Large intestine (tissue), 3 donors: ENCODE measurements around the gene FOXK1. TPM values are rescaled to one million over a fixed set of nuclear protein-coding genes. Genes with fewer than 3 reads are reported as not detected.

ENCODE experiments used
- DNase-seq, 2 donors: peaks; one replicate each; pipeline versions ENCODE4 v3.0.0 to v3.0.0-alpha.2; 2013
- H3K27ac ChIP-seq: one replicate; pipeline ENCODE4 v1.5.1; 2013; ENCODE audit warnings: low read length
- H3K27me3 ChIP-seq: 2 replicates; pipeline ENCODE4 v1.6.1; 2013; ENCODE audit warnings: low read length; ENCODE audit not compliant: control insufficient read depth, insufficient read depth
- H3K36me3 ChIP-seq: 2 replicates; pipeline ENCODE4 v1.6.1; 2013; ENCODE audit warnings: low read length; ENCODE audit not compliant: control insufficient read depth, insufficient read depth
- H3K4me1 ChIP-seq: one replicate; pipeline ENCODE4 v1.6.1; 2013; ENCODE audit warnings: low read length; ENCODE audit not compliant: control insufficient read depth, insufficient read depth
- H3K4me3 ChIP-seq: one replicate; pipeline ENCODE4 v1.5.1; 2013; ENCODE audit warnings: low read length
- H3K9me3 ChIP-seq: one replicate; pipeline ENCODE4 v1.6.1; 2013; ENCODE audit warnings: mild to moderate bottlenecking, low read depth, low read length, moderate library complexity; ENCODE audit not compliant: control insufficient read depth
- WGBS: methylation state at CpG from one replicate; pipeline ENCODE4 v1.1.5; 2013; ENCODE audit warnings: low lambda C conversion rate; ENCODE audit not compliant: insufficient coverage; 5-methylcytosine and 5-hydroxymethylcytosine counted together
- polyA plus RNA-seq: library from polyadenylated mRNA; unstranded; fragments of 120-200 nt; gene quantifications from one replicate; pipeline ENCODE4 v1.2.1, GENCODE V29; 2013

The FOXK1 gene
- polyA plus RNA-seq, 1 donor = 11.6 TPM

DNA sequence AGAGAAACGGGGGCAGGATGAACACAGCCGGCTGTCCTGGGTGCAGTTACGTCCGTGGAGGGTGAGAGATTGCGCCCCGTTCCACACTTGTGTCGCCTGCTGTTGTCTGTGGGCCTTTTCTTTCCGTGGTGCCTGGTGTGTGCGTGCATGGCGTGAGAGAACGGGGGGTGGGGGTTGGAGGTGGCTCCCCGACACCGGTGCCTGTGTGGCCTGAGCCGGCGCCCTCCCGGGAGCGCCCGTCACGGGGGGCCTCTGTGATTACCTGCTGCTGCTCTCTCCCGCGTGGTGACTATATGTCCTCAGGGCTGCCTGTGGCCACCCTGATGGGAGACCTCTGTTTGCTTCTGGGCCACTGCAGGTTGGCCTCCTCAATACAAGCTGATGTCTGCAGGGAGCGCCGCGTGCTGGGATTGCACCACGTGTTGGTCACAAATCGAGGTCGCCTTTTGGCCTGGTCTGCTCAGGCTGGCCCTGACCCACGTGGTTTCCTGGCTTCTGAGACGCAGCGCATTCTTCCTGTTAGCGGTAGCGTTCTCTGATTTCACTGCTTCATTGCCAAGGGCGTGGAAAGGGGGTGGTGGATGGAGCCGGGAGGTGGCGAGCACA is 82.4 kb downstream of the FOXK1 start:
- Histone ChIP-seq H3K9me3 (peaks cover 6% of the 10 kb centered on the region), H3K36me3 (peaks cover 75% of the 10 kb centered on the region), H3K4me1 (no peaks in the 10 kb centered on the region), H3K27ac (no peak overlapping the region), H3K27me3 (no peaks in the 10 kb centered on the region), H3K4me3 (no peak overlapping the region)
- WGBS = no CpG with 5 or more reads among the region's 35 CpGs
- no peak for DNase-seq

DNA sequence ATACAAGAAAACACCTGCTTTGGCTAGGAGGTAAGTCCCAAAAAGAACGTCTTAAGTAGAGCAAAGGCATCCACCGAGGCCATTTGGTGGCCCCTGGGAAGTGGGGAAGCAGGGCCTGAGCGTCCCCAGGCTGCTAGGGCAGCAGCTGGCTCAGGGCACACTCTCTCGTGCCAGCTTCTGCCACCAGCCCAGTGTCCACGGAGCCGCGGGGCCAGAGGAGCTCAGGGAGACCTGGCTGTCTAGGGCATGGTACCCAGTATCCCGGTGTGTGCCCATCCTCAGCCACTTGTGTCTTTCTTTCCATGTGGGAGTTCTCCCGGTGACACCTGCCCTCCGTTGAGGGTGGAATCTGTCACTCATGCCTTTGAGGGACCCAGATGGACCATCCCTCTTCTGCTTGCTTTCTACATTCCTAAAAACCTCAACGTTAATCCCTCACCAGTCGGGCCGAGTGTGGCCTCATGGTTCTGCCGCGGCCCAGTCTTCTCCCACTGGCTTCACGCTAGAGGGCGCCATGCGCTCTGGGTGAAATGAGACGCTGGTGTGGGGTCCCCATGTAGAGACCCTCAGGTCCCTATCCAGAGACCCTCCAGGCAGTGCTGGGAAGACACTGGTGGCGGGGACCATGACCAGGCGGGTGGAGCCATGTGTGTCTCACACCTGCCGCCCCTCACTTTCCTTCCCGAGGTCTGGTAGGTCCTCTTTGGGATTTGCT is 83.8 kb downstream of the FOXK1 start:
- no peaks in the 10 kb centered on the region for H3K4me1 ChIP-seq
- no peaks in the 10 kb centered on the region for H3K27me3 ChIP-seq
- DNase-seq = no peak
- H3K27ac ChIP-seq = peak overlapping the region; percentile 64
- no CpG with 5 or more reads among the region's 23 CpGs for WGBS
- peaks cover 65% of the 10 kb centered on the region for H3K36me3 ChIP-seq
- peaks cover 6% of the 10 kb centered on the region for H3K9me3 ChIP-seq
- no peak overlapping the region for H3K4me3 ChIP-seq

GRCh38 chr7:4766666-4767519 is 84.8 kb downstream of the FOXK1 start:
- no peak for DNase-seq
- Histone ChIP-seq H3K27ac (peak overlapping the region; percentile 64), H3K36me3 (peaks cover 58% of the 10 kb centered on the region), H3K27me3 (no peaks in the 10 kb centered on the region), H3K4me3 (no peak overlapping the region), H3K4me1 (no peaks in the 10 kb centered on the region), H3K9me3 (peaks cover 6% of the 10 kb centered on the region)
- WGBS = no CpG with 5 or more reads among the region's 37 CpGs

GRCh38 chr7:4768597-4769569 is 86.8 kb downstream of the FOXK1 start:
- Histone ChIP-seq H3K4me1 (no peaks in the 10 kb centered on the region), H3K27ac (peak overlapping the region; percentile 45), H3K27me3 (no peaks in the 10 kb centered on the region), H3K9me3 (peaks cover 3% of the 10 kb centered on the region), H3K4me3 (no peak overlapping the region), H3K36me3 (peaks cover 40% of the 10 kb centered on the region)
- DNase-seq = no peak
- 96% methylated on average over 4 of the region's 27 CpGs for WGBS

DNA sequence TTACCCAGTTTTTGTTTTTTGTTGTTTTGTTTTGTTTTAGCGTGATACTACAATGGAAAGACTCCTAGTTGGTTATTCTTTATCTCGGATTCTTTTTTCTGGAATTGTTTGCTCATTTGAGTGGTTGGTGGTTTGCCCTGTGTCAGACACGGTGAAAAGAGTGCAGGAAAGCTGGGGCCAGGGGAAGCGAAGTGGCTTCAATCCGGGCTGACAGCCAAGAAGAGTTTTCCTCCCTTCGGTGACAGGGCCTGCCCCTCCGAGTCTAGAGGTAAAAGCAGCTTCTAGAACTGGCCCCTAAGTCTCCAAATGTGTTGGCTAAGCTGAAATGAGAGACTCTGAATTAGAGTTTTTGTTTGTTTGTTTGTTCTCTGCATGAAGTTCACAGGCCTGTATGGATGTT is 87.7 kb downstream of the FOXK1 start:
- H3K4me3 ChIP-seq = no peak overlapping the region

DNA sequence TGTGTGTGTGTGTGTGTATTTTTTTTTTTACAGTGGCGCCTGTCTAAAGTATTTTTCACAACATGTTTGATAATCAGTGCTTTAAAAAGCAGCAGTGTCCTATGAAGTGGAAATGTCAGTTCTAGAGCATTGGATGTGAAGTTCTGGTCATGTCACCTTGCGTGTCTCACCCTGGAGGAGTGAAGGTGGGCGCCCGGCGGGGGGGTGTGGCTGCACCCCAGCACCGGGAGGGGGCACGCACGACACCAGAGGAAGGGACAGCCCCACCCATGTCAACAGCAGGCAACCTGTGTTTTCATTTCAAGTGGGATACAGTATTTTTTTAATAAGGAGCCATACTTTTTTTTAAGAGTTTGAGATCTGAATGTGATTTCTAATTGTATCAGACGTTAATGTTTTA is 88.8 kb downstream of the FOXK1 start:
- Histone ChIP-seq H3K36me3 (peaks cover 21% of the 10 kb centered on the region), H3K4me1 (peaks cover 8% of the 10 kb centered on the region), H3K9me3 (no peaks in the 10 kb centered on the region), H3K27me3 (no peaks in the 10 kb centered on the region), H3K4me3 (no peak overlapping the region), H3K27ac (no peak overlapping the region)
- 100% methylated on average over 1 of the region's 9 CpGs for WGBS
- no peak for DNase-seq

More for the DNA sequence above, 87.7 kb downstream of the FOXK1 start:
- Histone ChIP-seq H3K27ac (no peak overlapping the region), H3K27me3 (no peaks in the 10 kb centered on the region), H3K36me3 (peaks cover 32% of the 10 kb centered on the region), H3K9me3 (no peaks in the 10 kb centered on the region), H3K4me1 (peaks cover 8% of the 10 kb centered on the region)
- DNase-seq = no peak
- WGBS = 76% methylated on average over 2 of the region's 7 CpGs

DNA sequence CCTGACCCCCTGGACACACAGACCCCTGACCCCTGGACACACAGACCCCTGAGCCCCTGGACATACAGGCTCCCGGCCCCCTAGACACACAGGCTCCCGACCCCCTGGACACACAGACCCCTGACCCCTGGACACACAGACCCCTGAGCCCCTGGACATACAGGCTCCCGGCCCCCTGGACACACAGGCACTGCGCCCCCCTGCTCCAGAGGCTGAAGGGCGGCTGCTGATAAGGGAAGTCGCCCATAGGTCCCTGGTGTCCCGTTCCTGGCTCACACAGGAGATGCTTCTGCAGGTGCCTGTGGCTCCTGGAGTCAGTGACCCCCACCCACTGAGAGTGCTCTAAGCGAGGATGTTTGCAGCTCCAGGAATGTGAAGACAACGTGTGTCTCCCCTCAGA is 89.6 kb downstream of the FOXK1 start:
- Histone ChIP-seq H3K4me1 (peaks cover 11% of the 10 kb centered on the region), H3K27me3 (no peaks in the 10 kb centered on the region), H3K27ac (no peak overlapping the region), H3K9me3 (no peaks in the 10 kb centered on the region), H3K4me3 (no peak overlapping the region), H3K36me3 (peaks cover 20% of the 10 kb centered on the region)
- no CpG with 5 or more reads among the region's 9 CpGs for whole genome bisulfite sequencing
- DNase-seq = no peak

GRCh38 chr7:4772306-4772705 is 90.2 kb downstream of the FOXK1 start:
- WGBS = no CpG with 5 or more reads among the region's 6 CpGs
- H3K27ac ChIP-seq = no peak overlapping the region

GRCh38 chr7:4774007-4774406 is 91.9 kb downstream of the FOXK1 start:
- Histone ChIP-seq H3K9me3 (no peaks in the 10 kb centered on the region), H3K36me3 (peaks cover 4% of the 10 kb centered on the region), H3K4me3 (no peak overlapping the region), H3K27ac (no peak overlapping the region), H3K27me3 (no peaks in the 10 kb centered on the region), H3K4me1 (peaks cover 13% of the 10 kb centered on the region)
- WGBS = 72% methylated on average over 4 of the region's 12 CpGs
- DNase-seq = no peak

More at GRCh38 chr7:4772306-4772705, 90.2 kb downstream of the FOXK1 start:
- H3K9me3 ChIP-seq = no peaks in the 10 kb centered on the region
- DNase-seq = no peak
- peaks cover 16% of the 10 kb centered on the region for H3K36me3 ChIP-seq
- H3K4me1 ChIP-seq = peaks cover 13% of the 10 kb centered on the region
- H3K4me3 ChIP-seq = no peak overlapping the region
- H3K27me3 ChIP-seq = no peaks in the 10 kb centered on the region
